Gastrocnemius medialis (tissue), 4 donors: Measurements from ENCODE around the gene MSLN. TPM values are rescaled to one million over a fixed set of nuclear protein-coding genes. Genes with fewer than 3 reads are reported as not detected.
"Not testable (repeated sequence)": the region's sequence is repeated elsewhere in the genome, so short reads cannot be mapped to it uniquely, and the experiment has no call there.

ENCODE experiments used
- ATAC-seq, 2 donors: fragments of 150-250 bp; one replicate each; pipeline ENCODE4 v1.9.1; 2016
- DNase-seq, 2 donors: peaks; one replicate each; pipeline ENCODE4 v3.0.0-alpha.2; 2019
- H3K27ac ChIP-seq, 4 donors: fragments of 200-600 bp; sonication (generic); 1 replicate in 1 of 4; 2 replicates in 3 of 4; pipeline ENCODE4 v1.5.1; 2016 to 2018; ENCODE audit warnings: mild to moderate bottlenecking in 2 of 4, moderate library complexity in 1 of 4
- H3K27me3 ChIP-seq, 3 donors: fragments of 200-600 bp; sonication (generic) in 2 of 3; 1 replicate in 1 of 3; 2 replicates in 2 of 3; pipeline versions ENCODE4 v1.5.1 to v1.6.0; 2016 to 2019; ENCODE audit warnings: mild to moderate bottlenecking in 1 of 3, moderate library complexity in 1 of 3
- H3K36me3 ChIP-seq, 2 donors: fragments of 200-600 bp; sonication (generic) in 1 of 2; one replicate each; pipeline ENCODE4 v1.5.1; 2017 to 2018
- H3K4me1 ChIP-seq, 2 donors: fragments of 200-600 bp; sonication (generic) in 1 of 2; one replicate each; pipeline ENCODE4 v1.5.1; 2016 to 2017; ENCODE audit warnings: mild to moderate bottlenecking in 2 of 2
- H3K4me3 ChIP-seq, 4 donors: fragments of 200-600 bp; sonication (generic) in 3 of 4; 1 replicate in 1 of 4; 2 replicates in 3 of 4; pipeline ENCODE4 v1.5.1; 2016 to 2019; ENCODE audit warnings: mild to moderate bottlenecking in 2 of 4
- H3K9me3 ChIP-seq, 3 donors: fragments of 200-600 bp; sonication (generic) in 2 of 3; 1 replicate in 1 of 3; 2 replicates in 2 of 3; pipeline ENCODE4 v1.5.1; 2016 to 2019
- CTCF ChIP-seq, 5 experiments: fragments of 450-650 bp in 3 of 5; fragments of 200-600 bp in 2 of 5; sonication (generic) in 2 of 5; IDR thresholded peaks in 4 of 5; conservative IDR thresholded peaks in 1 of 5; 1 replicate in 4 of 5; 2 replicates in 1 of 5; pipeline ENCODE4 v1.5.1; 2016 to 2019; ENCODE audit warnings: antibody characterized with exemption in 5 of 5, mild to moderate bottlenecking in 3 of 5, moderate library complexity in 3 of 5
- POLR2A ChIP-seq, 2 donors: fragments of 450-650 bp; IDR thresholded peaks; one replicate each; pipeline ENCODE4 v1.6.1; 2017; ENCODE audit warnings: antibody characterized with exemption in 2 of 2, mild to moderate bottlenecking in 2 of 2, moderate library complexity in 2 of 2
- in situ Hi-C, 4 donors: fragments of 200-750 bp; cut with MboI; loops; one replicate each; pipeline versions ENCODE4 v1.15.0 to v1.8.0; 2017; ENCODE audit warnings: low sequenced_read_pairs in 4 of 4
- intact Hi-C: fragments of 100-400 bp; cut with DNase I; formaldehyde crosslinking; loops from one replicate; pipeline ENCODE4 v1.15.1; 2023; ENCODE audit warnings: low total_unique reads
- total RNA-seq, 4 donors: library from RNA; depleted of rRNA; stranded (reverse); fragments of >200 nt; gene quantifications; one replicate each; pipeline versions ENCODE4 v1.1.0 to v1.2.3, GENCODE V29; 2016

Gene MSLN
- total RNA-seq, 4 donors from 2014 or later: not detected

GRCh38 chr16:772959-773358 lies 12.4 kb downstream of the MSLN start:
- Histone ChIP-seq H3K4me1 (no peaks in the 10 kb centered on the region), H3K4me3 (no peak overlapping the region), H3K9me3 (no peaks in the 10 kb centered on the region), H3K27ac (no peak overlapping the region), H3K27me3 (peaks cover 1 to 19% (median 6%) of the 10 kb centered on the region in 3 donors), H3K36me3 (no peaks in the 10 kb centered on the region)
- intact Hi-C loops (no loop called here), in situ Hi-C loops (no loop called here)
- DNase-seq (no peak), ATAC-seq (no peak)
- no peak for TF ChIP-seq POLR2A (IDR thresholded peaks at IDR 0.05)
- TF ChIP-seq CTCF (IDR thresholded peaks at IDR 0.05 in 4 of 5, conservative IDR thresholded peaks at IDR 0.05 in 1 of 5): no peak

- DNase-seq: no peak
- Histone ChIP-seq H3K27ac (no peak overlapping the region), H3K4me3 (no peak overlapping the region), H3K4me1 (no peaks in the 10 kb centered on the region), H3K36me3 (no peaks in the 10 kb centered on the region), H3K27me3 (peaks cover 10 to 23% (median 12%) of the 10 kb centered on the region in 3 donors), H3K9me3 (no peaks in the 10 kb centered on the region)
- in situ Hi-C loops: no loop called here
- intact Hi-C loops: no loop called here
- TF ChIP-seq CTCF (IDR thresholded peaks at IDR 0.05 in 4 of 5, conservative IDR thresholded peaks at IDR 0.05 in 1 of 5) (no peak), POLR2A (IDR thresholded peaks at IDR 0.05) (no peak)
- ATAC-seq: no peak
Measured at GRCh38 chr16:774086-775001, 13.8 kb downstream of the MSLN start.

- Histone ChIP-seq H3K4me1 (no peaks in the 10 kb centered on the region), H3K27me3 (peaks cover 10 to 33% (median 20%) of the 10 kb centered on the region in 3 donors), H3K27ac (no peak overlapping the region), H3K9me3 (no peaks in the 10 kb centered on the region), H3K36me3 (no peaks in the 10 kb centered on the region), H3K4me3 (no peak overlapping the region)
- DNase-seq: no peak
- in situ Hi-C loops (no loop called here), intact Hi-C loops (no loop called here)
- TF ChIP-seq POLR2A (IDR thresholded peaks at IDR 0.05): no peak
- no peak for TF ChIP-seq CTCF (IDR thresholded peaks at IDR 0.05 in 4 of 5, conservative IDR thresholded peaks at IDR 0.05 in 1 of 5)
- no peak for ATAC-seq
Measured at GRCh38 chr16:775236-775796, 14.8 kb downstream of the MSLN start.

- H3K9me3 ChIP-seq, H3K36me3 ChIP-seq, H3K4me3 ChIP-seq, in situ Hi-C loops, ATAC-seq, H3K27ac ChIP-seq, DNase-seq, H3K4me1 ChIP-seq, intact Hi-C loops: not testable (repeated sequence)
- peaks cover 13 to 40% (median 27%) of the 10 kb centered on the region in 3 donors for H3K27me3 ChIP-seq
Measured at GRCh38 chr16:776298-776697, 15.8 kb downstream of the MSLN start.

- intact Hi-C loops: no loop called here
- ATAC-seq: no peak
Measured at GRCh38 chr16:776824-777223, 16.3 kb downstream of the MSLN start.

More at GRCh38 chr16:776824-777223, 16.3 kb downstream of the MSLN start:
- no peak for TF ChIP-seq CTCF (IDR thresholded peaks at IDR 0.05 in 4 of 5, conservative IDR thresholded peaks at IDR 0.05 in 1 of 5)
- no peak for TF ChIP-seq POLR2A (IDR thresholded peaks at IDR 0.05)
- H3K9me3 ChIP-seq: no peaks in the 10 kb centered on the region
- in situ Hi-C loops: no loop called here
- DNase-seq: no peak
- H3K4me3 ChIP-seq: no peak overlapping the region
- H3K36me3 ChIP-seq: no peaks in the 10 kb centered on the region
- H3K27ac ChIP-seq: no peak overlapping the region
- H3K4me1 ChIP-seq: no peaks in the 10 kb centered on the region
- peaks cover 17 to 46% (median 32%) of the 10 kb centered on the region in 3 donors for H3K27me3 ChIP-seq
